Ascending aorta (tissue), 2 donors: Measurements from ENCODE around the gene PRAME. TPM values are rescaled to one million over a fixed set of nuclear protein-coding genes. Genes with fewer than 3 reads are reported as not detected.

Source experiments
- DNase-seq, 2 donors: peaks; one replicate each; pipeline ENCODE4 v3.0.0-alpha.2; 2019; ENCODE audit warnings: low spot score in 2 of 2
- H3K27ac ChIP-seq, 2 donors: fragments of 200-600 bp; sonication (generic); one replicate each; pipeline ENCODE4 v1.5.1; 2016 to 2017; ENCODE audit warnings: mild to moderate bottlenecking in 1 of 2
- H3K27me3 ChIP-seq: fragments of 200-600 bp; sonication (generic); one replicate; pipeline ENCODE4 v1.5.1; 2017
- H3K36me3 ChIP-seq, 2 donors: fragments of 200-600 bp; sonication (generic); one replicate each; pipeline ENCODE4 v1.5.1; 2016
- H3K4me1 ChIP-seq, 2 donors: fragments of 200-600 bp; sonication (generic); one replicate each; pipeline ENCODE4 v1.5.1; 2016 to 2017; ENCODE audit warnings: mild to moderate bottlenecking in 1 of 2
- H3K4me3 ChIP-seq, 2 donors: fragments of 200-600 bp; sonication (generic); one replicate each; pipeline ENCODE4 v1.5.1; 2016 to 2017; ENCODE audit warnings: mild to moderate bottlenecking in 1 of 2
- H3K9me3 ChIP-seq, 2 donors: fragments of 200-600 bp; sonication (generic); one replicate each; pipeline ENCODE4 v1.5.1; 2016
- CTCF ChIP-seq, 3 experiments: fragments of 200-600 bp in 2 of 3; fragments of 450-650 bp in 1 of 3; sonication (generic) in 2 of 3; IDR thresholded peaks; one replicate each; pipeline ENCODE4 v1.5.1; 2016 to 2019; ENCODE audit warnings: antibody characterized with exemption in 3 of 3, mild to moderate bottlenecking in 1 of 3, moderate library complexity in 1 of 3
- intact Hi-C: fragments of 100-400 bp; cut with DNase I; formaldehyde crosslinking; loops from one replicate; pipeline ENCODE4 v1.15.1; 2023
- total RNA-seq: library from RNA; depleted of rRNA; stranded (reverse); fragments of >200 nt; gene quantifications from one replicate; pipeline ENCODE4 v1.1.0, GENCODE V29; 2016

The PRAME gene
- total RNA-seq, 1 donor from 2014 or later = not detected

GRCh38 chr22:22555596-22555995, 3.5 kb downstream of the PRAME start:
- Histone ChIP-seq H3K4me3 (no peak overlapping the region), H3K27me3 (no peaks in the 10 kb centered on the region), H3K9me3 (no peaks in the 10 kb centered on the region), H3K4me1 (no peaks in the 10 kb centered on the region), H3K27ac (no peak overlapping the region), H3K36me3 (no peaks in the 10 kb centered on the region)
- TF ChIP-seq CTCF (IDR thresholded peaks at IDR 0.05) = no peak
- DNase-seq = no peak
- intact Hi-C loops = no loop called here

GRCh38 chr22:22554587-22555284, 4.3 kb downstream of the PRAME start:
- Histone ChIP-seq H3K27me3 (no peaks in the 10 kb centered on the region), H3K36me3 (no peaks in the 10 kb centered on the region), H3K4me3 (no peak overlapping the region), H3K4me1 (no peaks in the 10 kb centered on the region), H3K27ac (no peak overlapping the region), H3K9me3 (no peaks in the 10 kb centered on the region)
- no peak for TF ChIP-seq CTCF (IDR thresholded peaks at IDR 0.05)
- intact Hi-C loops = no loop called here
- DNase-seq = no peak

- intact Hi-C loops = no loop called here
- no peak for DNase-seq
Observed at GRCh38 chr22:22553735-22554586, 5.1 kb downstream of the PRAME start.

DNA sequence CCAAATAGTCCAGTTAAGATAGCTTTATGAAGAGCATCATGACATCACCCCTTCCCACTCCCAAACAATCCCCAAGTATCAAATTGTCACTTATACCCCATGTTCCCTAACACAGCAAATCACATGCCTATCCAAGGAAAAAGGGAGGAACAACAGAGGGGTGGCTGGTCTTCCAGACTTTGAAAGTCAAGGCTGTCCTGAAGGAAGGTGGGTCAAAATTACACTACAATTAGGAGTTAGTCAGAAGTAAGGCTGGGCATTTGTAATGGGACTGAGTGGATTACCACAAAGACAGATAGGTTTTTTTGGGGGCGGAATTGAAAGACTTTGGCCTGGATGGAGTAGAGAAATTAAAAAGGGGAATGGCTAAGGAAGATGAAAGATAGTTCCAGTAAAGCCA, 5.9 kb downstream of the PRAME start:
- Histone ChIP-seq H3K27me3 (no peaks in the 10 kb centered on the region), H3K27ac (no peak overlapping the region), H3K9me3 (no peaks in the 10 kb centered on the region), H3K4me1 (no peaks in the 10 kb centered on the region), H3K36me3 (no peaks in the 10 kb centered on the region), H3K4me3 (no peak overlapping the region)
- intact Hi-C loops = no loop called here
- TF ChIP-seq CTCF (IDR thresholded peaks at IDR 0.05) = no peak
- no peak for DNase-seq

More at GRCh38 chr22:22553735-22554586, 5.1 kb downstream of the PRAME start:
- H3K36me3 ChIP-seq = no peaks in the 10 kb centered on the region
- H3K4me3 ChIP-seq = no peak overlapping the region
- no peak overlapping the region for H3K27ac ChIP-seq
- no peaks in the 10 kb centered on the region for H3K9me3 ChIP-seq
- TF ChIP-seq CTCF (IDR thresholded peaks at IDR 0.05) = no peak
- H3K4me1 ChIP-seq = no peaks in the 10 kb centered on the region
- no peaks in the 10 kb centered on the region for H3K27me3 ChIP-seq

- DNase-seq = no peak
- Histone ChIP-seq H3K27me3 (no peaks in the 10 kb centered on the region), H3K4me3 (no peak overlapping the region), H3K27ac (no peak overlapping the region), H3K4me1 (no peaks in the 10 kb centered on the region), H3K36me3 (no peaks in the 10 kb centered on the region), H3K9me3 (no peaks in the 10 kb centered on the region)
- TF ChIP-seq CTCF (IDR thresholded peaks at IDR 0.05) = no peak
- intact Hi-C loops = no loop called here
Observed at GRCh38 chr22:22552630-22553029, 6.4 kb downstream of the PRAME start.
